SK-N-SH treated with all-trans-retinoic acid at 6 μM for 48 hours (cell line): ENCODE results near the gene OST4.

Experiments
- ARNTL ChIP-seq: fragments of 450-650 bp; formaldehyde crosslinking; IDR thresholded peaks from 2 replicates; pipeline ENCODE4 v1.5.0; 2020; ENCODE audit warnings: low read depth, mild to moderate bottlenecking, moderate library complexity, borderline replicate concordance
- BACH2 ChIP-seq: fragments of 250-450 bp; sonication (Bioruptor Pico); IDR thresholded peaks from 2 replicates; pipeline ENCODE4 v1.9.0; 2021; ENCODE audit warnings: mild to moderate bottlenecking, borderline replicate concordance
- ESRRG ChIP-seq: fragments of 250-450 bp; sonication (Bioruptor Pico); IDR thresholded peaks from 2 replicates; pipeline ENCODE4 v1.6.1; 2021; ENCODE audit warnings: mild to moderate bottlenecking
- ISL1 ChIP-seq: fragments of 250-450 bp; sonication (Bioruptor Pico); IDR thresholded peaks from 2 replicates; pipeline ENCODE4 v2.1.2; 2022; ENCODE audit warnings: mild to moderate bottlenecking, moderate library complexity
- OSR1 ChIP-seq: fragments of 250-450 bp; sonication (Bioruptor Pico); IDR thresholded peaks from 2 replicates; pipeline ENCODE4 v1.8.0; 2022; ENCODE audit warnings: moderate library complexity, mild to moderate bottlenecking, inconsistent platforms
- PPARA ChIP-seq: fragments of 250-450 bp; sonication (Bioruptor Pico); IDR thresholded peaks from 2 replicates; pipeline ENCODE4 v1.5.0; 2020; ENCODE audit warnings: mild to moderate bottlenecking, borderline replicate concordance
- SNAI2 ChIP-seq: fragments of 250-450 bp; sonication (Bioruptor Pico); IDR thresholded peaks from 2 replicates; pipeline ENCODE4 v1.5.0; 2020; ENCODE audit warnings: mild to moderate bottlenecking, moderate library complexity
- ZFP3 ChIP-seq: fragments of 250-450 bp; sonication (Bioruptor Pico); IDR thresholded peaks from 2 replicates; pipeline ENCODE4 v1.5.0; 2020; ENCODE audit warnings: mild to moderate bottlenecking, moderate library complexity
- ZFP30 ChIP-seq: fragments of 450-650 bp; formaldehyde crosslinking; IDR thresholded peaks from 2 replicates; pipeline ENCODE4 v1.5.0; 2022; ENCODE audit warnings: mild to moderate bottlenecking, moderate library complexity
- ZNF8 ChIP-seq: fragments of 450-650 bp; formaldehyde crosslinking; IDR thresholded peaks from 2 replicates; pipeline ENCODE4 v1.5.0; 2020; ENCODE audit warnings: mild to moderate bottlenecking, moderate library complexity
- TF ChIP-seq, protein P1 (sequence below): fragments of 250-450 bp; sonication (Bioruptor Pico); IDR thresholded peaks from 2 replicates; pipeline ENCODE4 v1.8.0; 2020; ENCODE audit warnings: mild to moderate bottlenecking, moderate library complexity, borderline replicate concordance

- TF ChIP-seq ZFP30 (CRISPR knock-in tag) (no peak), SNAI2 (CRISPR knock-in tag) (no peak), BACH2 (CRISPR knock-in tag) (no peak), ISL1 (no peak), PPARA (CRISPR knock-in tag) (no peak), ARNTL (CRISPR knock-in tag) (no peak), ESRRG (CRISPR knock-in tag) (no peak), OSR1 (CRISPR knock-in tag) (no peak), ZNF8 (CRISPR knock-in tag) (no peak), ZFP3 (no peak)
- TF ChIP-seq, protein P1, sequence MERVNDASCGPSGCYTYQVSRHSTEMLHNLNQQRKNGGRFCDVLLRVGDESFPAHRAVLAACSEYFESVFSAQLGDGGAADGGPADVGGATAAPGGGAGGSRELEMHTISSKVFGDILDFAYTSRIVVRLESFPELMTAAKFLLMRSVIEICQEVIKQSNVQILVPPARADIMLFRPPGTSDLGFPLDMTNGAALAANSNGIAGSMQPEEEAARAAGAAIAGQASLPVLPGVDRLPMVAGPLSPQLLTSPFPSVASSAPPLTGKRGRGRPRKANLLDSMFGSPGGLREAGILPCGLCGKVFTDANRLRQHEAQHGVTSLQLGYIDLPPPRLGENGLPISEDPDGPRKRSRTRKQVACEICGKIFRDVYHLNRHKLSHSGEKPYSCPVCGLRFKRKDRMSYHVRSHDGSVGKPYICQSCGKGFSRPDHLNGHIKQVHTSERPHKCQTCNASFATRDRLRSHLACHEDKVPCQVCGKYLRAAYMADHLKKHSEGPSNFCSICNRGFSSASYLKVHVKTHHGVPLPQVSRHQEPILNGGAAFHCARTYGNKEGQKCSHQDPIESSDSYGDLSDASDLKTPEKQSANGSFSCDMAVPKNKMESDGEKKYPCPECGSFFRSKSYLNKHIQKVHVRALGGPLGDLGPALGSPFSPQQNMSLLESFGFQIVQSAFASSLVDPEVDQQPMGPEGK (CRISPR knock-in tag), result no peak
These were observed 19.4 kb downstream of the OST4 start for GRCh38 chr2:27051902-27052645.
